Activated T-helper 1 cell treated with Interleukin-2 at 50 U/mL for 16 hours (primary cell): ENCODE measurements around the gene ACTR2.
"Not testable (repeated sequence)": the region's sequence is repeated elsewhere in the genome, so short reads cannot be mapped to it uniquely, and the experiment has no call there.

Experiments
- DNase-seq: peaks from one replicate; pipeline ENCODE4 v3.0.0-alpha.2; 2020; ENCODE audit warnings: low read depth

Gene ACTR2

DNA sequence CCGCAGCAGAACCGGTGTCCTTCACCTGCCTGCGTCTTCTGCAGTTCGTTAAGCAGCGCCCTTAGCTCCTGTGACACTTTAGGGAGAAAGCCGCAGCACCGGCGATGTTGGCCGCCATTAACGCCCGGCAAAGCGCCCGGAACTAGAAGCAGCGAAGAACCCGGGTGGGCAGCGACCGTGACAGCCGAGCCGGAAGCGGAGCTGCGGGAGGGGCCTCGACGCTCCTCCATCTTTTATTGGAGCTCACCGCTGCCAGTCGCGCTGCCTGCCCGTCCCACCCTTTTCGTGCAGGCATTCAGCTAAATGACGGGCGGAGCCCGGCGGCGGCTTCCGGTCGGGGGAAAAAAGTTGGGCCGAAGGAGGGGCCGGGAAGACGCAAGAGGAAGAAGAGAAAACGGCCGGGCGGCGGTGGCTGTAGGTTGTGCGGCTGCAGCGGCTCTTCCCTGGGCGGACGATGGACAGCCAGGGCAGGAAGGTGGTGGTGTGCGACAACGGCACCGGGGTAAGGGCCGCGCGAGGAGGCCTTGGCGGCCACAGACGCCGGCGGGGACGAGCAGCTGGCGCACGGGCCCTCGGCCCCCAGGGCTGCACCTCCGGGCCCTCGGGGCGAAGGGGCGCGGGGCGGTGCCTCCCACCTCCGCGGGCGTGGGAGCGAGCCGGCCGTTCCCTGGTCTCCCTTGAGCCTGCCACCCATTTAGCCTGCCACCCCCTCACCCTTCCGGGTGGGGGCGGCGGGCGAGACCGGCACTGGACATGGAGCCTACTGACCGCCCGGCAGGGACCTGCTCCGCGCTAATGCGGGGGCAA is at the start of gene ACTR2:
Gene ACTR2 (plus strand): TSS at position 376 of the 807 bp plus-strand sequence. CDS start 79 bp downstream, at position 455.
- peak; percentile 91 for DNase-seq

DNA sequence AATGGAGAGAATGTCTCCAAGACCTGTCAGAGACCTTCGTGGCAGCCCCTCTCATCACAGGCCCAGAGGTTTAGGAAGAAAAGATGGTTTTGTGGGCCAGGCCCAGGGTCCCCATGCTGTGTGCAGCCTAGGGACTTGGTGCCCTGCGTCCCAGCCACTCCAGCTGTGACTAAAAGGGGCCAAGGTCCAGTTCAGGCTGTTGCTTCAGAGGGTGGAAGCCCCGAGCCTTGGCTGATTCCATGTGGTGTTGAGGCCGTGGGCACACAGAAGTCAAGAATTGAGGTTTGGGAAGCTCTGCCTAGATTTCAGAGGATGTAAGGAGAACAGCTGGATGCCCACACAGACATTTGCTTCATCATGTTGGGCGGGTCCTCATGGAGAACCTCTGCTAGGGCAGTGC is 45.1 kb upstream of the ACTR2 start:
- DNase-seq: no peak

GRCh38 chr2:65183406-65183805 is 44.2 kb upstream of the ACTR2 start:
- DNase-seq: not testable (repeated sequence)

GRCh38 chr2:65185012-65185411 is 42.6 kb upstream of the ACTR2 start:
- no peak for DNase-seq

GRCh38 chr2:65186093-65186868 is 41.4 kb upstream of the ACTR2 start:
- no peak for DNase-seq

- DNase-seq: peak; percentile 22
Measured at GRCh38 chr2:65186872-65187851, 40.5 kb upstream of the ACTR2 start.

GRCh38 chr2:65193446-65193845 is 34.2 kb upstream of the ACTR2 start:
- no peak for DNase-seq

DNA sequence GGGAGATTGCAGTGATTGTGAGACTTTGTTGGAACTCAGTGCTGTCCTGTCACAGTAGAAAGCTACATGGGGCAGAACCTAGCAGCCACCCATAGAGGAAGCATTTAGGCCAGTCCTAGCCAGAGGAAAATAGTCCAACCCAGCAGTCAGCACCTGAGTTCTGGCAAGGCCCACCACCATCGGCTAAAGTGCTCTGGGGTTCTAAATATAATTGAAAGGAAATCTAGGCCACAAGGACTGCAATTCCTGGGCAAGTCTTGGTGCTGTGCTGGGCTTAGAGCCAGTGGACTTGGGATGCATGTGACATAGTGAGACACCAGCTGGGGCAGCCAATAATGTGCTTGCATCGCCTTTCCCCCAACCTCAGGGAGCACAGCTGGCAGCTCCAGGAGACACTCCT is 28.9 kb upstream of the ACTR2 start:
- DNase-seq: no peak

DNA sequence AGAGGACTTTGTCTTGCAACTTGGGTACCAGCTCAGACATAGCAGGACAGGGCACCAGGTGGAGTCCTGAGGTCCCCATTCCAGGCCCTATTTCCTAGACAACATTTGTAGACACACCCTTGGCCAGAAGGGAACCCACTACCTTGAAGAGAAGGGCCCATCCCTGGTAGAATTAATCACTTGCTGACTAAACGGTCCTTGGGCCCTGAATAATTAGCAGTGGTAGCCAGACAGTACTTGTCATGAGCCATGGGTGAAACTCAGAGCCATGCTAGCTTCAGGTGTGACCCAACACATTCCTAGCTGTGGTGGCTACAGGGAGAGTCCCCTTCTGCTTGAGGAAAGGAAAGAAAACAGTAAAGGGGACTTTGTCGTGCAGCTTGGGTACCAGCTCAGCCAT is 28.5 kb upstream of the ACTR2 start:
- DNase-seq: no peak

DNA sequence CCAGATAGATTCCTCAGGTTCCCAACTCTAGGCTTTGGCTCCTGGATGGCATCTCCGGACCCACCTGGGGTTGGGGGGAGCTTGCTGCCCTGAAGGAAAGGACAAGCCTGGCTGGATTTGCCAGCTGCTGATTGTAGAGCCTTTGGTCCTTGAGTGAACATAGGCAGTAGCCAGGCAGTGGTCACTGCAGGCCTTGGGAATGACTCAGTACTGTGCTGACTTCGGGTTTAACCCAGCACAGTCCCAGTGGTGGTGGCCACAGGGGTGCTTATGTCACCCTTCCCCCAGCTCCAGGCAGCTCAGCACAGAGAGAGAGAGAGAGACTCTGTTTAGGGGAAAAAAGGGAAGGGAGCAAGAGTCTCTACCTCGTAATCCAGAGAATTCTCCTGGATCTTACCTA is 27.7 kb upstream of the ACTR2 start:
- DNase-seq: no peak

DNA sequence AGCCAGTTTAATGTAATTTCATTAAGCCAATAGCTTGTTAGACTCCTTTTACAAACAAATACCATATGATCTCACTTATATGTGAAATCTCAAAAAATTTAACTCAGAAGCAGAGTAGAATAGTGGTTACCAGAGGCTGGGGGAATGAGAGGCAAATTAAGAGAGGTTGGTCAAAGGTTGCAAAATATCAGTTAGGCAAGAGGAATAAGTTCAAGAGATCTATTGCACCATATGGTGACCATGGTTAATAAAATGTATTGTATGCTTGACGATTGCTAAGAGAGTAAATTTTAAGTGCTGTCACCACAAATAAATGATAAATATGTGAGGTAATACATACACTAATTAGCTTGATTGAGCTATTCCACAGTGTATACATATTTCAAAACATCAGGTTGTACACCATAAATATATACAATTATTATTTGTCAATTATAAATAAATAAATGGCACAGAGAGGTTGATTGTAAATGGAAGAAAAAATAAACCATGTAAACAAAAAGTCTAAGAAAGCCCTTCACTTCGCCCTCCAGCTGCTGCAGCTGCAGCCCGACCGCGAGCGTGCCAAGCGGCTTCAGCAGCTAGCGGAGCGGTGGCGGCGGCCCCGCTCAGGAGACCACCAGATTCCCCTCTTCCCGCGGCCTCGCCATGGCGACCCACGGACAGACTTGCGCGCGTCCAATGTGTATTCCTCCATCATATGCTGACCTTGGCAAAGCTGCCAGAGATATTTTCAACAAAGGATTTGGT is 23.0 kb upstream of the ACTR2 start:
- peak; percentile 23 for DNase-seq

GRCh38 chr2:65212115-65212514 is 15.5 kb upstream of the ACTR2 start:
- no peak for DNase-seq

DNA sequence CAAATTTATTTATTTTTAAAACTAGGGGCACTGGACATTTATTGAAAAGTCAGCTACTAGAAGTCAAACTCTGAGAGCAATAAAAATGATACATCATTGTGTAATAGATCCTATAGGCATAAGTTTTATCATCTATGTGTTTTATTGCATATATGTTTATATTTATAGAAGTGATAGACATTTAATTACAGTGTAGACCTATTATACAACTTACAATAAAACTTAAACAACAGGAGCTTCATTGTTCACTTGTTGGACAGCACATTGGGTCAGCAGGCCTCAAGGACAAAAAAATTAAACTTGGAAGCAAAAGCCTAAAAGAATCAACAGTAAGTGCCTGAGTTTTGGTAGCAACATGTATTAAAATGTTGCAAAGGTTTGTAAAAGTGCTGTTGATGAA is 15.0 kb upstream of the ACTR2 start:
- DNase-seq: no peak

DNA sequence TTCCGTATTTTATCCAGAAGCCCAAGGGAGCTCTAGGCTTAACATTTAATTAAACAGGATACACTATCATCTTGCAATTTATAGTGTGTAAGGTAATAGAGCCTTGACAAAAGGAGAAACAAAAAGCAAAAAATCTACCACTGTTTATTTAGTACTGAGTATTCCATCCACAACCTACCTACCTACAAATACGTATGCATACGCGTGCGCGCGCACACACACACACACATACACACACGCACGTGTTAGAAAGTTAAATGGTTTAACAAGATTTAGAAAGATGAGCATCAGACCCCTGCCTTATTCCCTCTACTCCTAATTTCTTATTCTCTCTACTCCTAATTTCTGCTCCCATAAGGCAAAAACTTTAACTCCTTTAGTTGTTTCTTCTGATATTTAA is 14.6 kb upstream of the ACTR2 start:
- DNase-seq: no peak

DNA sequence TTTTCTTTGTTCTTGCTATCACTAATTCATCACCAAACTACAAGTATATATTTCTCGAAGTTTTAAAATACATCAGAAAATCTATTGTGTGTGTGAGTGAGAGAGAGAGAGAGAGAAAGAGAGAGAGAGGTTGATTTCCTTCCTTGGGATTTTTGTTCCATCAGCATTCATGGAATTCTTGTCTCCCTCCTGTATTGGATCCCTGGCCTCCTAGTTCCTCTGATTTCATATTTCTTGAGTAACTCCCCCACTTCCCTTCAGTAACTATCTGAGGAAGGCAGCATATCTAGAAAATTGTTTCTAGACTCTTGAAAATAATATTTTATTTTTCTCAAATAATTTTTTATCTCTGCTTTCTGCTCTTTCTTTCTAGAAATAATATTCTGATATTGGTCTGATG is 13.3 kb upstream of the ACTR2 start:
- DNase-seq: no peak

DNA sequence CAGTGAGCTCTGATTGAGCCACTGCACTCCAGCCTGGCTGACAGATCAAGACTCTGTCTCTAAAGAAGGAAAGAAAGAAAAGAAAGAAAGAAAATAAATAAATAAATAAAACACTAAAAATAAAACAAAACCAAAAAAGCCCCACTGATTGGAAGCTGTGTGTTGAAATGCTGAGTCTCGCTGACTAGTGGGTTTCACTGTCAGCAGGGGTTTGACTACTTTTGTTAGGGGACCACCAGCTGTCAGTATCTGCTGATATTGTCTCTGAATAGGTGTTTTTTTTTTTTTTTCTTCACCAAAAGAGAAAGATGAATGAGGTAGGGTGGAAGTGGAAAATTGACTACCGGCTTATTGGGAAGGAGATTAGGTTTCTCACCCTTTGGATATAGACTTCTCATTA is 12.8 kb upstream of the ACTR2 start:
- DNase-seq: no peak

DNA sequence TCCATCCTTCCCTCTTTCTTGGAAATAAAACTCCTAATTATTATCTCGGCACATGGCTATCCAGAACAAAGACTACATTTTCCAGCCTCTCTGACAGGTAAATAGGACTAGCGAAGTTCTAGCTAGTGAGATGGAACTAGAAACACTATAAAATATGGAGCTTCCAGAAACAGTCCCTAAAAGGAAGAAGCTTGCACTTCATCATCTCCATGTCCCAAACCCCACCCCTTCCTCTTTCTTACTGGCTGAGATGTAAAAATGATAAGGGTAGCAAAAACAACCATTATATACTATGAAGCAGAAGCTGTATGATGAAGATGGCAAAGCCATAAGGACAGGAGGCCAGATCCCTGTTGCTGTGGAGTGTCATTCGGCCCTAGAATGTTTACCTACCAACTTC is 11.7 kb upstream of the ACTR2 start:
- no peak for DNase-seq

- no peak for DNase-seq
Measured at GRCh38 chr2:65220432-65221131, 7.0 kb upstream of the ACTR2 start.

DNA sequence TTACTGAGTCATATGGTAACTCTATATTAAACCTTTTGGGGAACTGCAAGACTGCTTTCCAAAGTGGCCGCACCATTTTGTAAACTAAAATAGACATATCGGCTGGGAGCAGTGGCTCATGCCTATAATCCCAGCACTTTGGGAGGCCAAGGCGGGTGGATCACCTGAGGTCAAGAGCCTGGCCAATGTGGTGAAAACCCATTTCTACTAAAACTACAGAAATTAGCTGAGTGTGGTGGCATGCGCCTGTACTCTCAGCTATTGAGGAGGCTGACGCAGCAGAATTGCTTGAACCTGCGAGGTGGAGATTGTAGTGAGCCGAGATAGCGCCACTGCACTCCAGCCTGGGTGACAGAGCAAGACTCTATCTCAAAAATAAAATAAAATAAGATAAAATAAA is 6.4 kb upstream of the ACTR2 start:
- DNase-seq: not testable (repeated sequence)

DNA sequence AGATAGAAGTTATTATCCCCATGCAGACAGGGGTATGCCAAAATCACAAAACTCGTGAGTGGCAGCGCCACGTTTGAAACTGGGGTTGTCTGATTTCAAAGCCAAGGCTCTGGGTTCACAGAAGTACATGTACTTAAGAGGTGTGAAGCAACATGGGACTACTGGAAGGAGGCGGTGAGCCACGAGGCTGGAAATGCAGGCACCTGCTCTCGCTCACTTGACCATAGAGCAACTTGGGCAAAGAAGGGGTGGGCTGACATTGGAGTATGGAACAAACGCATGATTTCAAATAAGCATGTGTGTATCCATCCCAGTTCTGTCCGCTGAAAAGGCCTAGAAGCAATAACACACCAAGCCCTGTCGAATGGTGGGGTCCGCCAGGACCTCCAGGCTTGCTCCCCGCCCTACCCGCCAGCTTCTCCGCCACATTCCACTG is 593 bp upstream of the ACTR2 start:
- no peak for DNase-seq

DNA sequence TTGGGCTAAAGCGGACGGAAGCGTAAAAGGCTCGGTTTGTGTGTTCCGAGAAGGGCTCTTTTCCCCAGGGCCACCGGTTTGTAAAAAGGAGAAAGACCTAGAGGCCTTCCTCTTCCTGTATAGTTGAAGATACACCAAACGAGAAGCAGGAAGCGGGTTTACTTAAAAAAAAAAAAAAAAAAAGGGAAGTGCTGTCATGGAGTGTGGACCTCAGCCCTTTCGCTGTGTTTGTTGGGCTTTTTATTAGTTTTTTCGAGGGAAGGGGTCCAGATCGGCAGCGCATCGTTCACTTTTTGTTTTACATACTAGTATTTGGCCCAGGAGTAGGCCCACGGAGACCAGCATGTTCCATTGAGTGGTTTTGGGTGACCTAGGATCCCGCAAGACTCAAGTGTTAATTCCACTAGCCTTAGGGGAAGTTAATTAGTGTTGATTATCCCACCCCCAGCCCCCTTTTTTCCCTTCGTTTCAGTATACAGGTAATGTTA is 676 bp downstream of the ACTR2 start:
- DNase-seq: no peak
